HepG2 (cell line): ENCODE measurements around the gene TSPAN8. TPM values are rescaled to one million over a fixed set of nuclear protein-coding genes. Genes with fewer than 3 reads are reported as not detected.

ENCODE experiments used
- ATAC-seq: fragments of 200-7000 bp; cut with Tn5 transposase; 3 replicates; pipeline ENCODE4 v1.9.1; 2020; ENCODE audit warnings: mild to moderate bottlenecking, moderate library complexity
- BruUV-seq: library from RNA; stranded (reverse); fragments of 400-500 nt; replicated peaks from 2 replicates; lab custom pipeline; 2021; lab: Mats Ljungman, UMichigan
- CTCF ChIA-PET: fragments of 300-600 bp; formaldehyde crosslinking; extraction: SDS; loops from one replicate; lab custom pipeline; 2021; ENCODE audit warnings: low total read pairs, inconsistent platforms, low intra/inter-chr PET ratio; lab: Yijun Ruan, JAX
- POLR2A ChIA-PET: fragments of 350-600 bp; sonication (Branson Sonifier 250); formaldehyde crosslinking; loops from one replicate; lab custom pipeline; 2020; ENCODE audit warnings: antibody characterized with exemption, inconsistent platforms; lab: Yijun Ruan, JAX
- DNase-seq: peaks from one replicate; pipeline ENCODE4 v3.0.0-alpha.2; 2015; ENCODE audit warnings: low spot score
- FAIRE-seq: peaks from 3 replicates; lab custom pipeline; 2011; peaks lifted over from hg19 to GRCh38; lab: Jason Lieb, UNC
- H2AFZ ChIP-seq: one replicate; pipeline ENCODE4 v1.6.1; 2011; ENCODE audit warnings: low read length, inconsistent platforms
- H3K27ac ChIP-seq: fragments of 300-600 bp; 3 replicates; pipeline ENCODE4 v1.8.0; 2011; ENCODE audit warnings: mixed run types, mild to moderate bottlenecking, mixed read lengths, low read length, inconsistent platforms; ENCODE audit not compliant: insufficient read depth; ENCODE audit errors: extremely low read length
- H3K27me3 ChIP-seq, 2 experiments: fragments of 200-600 bp in 1 of 2; 2 replicates in 1 of 2; 3 replicates in 1 of 2; pipeline versions ENCODE4 v1.6.0 to v1.8.0; 2011; ENCODE audit warnings: low read length in 2 of 2, mild to moderate bottlenecking in 2 of 2, moderate library complexity in 2 of 2, inconsistent platforms in 1 of 2; ENCODE audit not compliant: insufficient read depth in 2 of 2, control insufficient read depth in 1 of 2
- H3K36me3 ChIP-seq, 2 experiments: fragments of 200-600 bp in 1 of 2; replicated peaks in 1 of 2; 2 replicates in 1 of 2; 3 replicates in 1 of 2; pipeline versions ENCODE4 v1.5.1 to v1.8.0; 2011; ENCODE audit warnings: low read length in 2 of 2, inconsistent platforms in 1 of 2; ENCODE audit not compliant: insufficient read depth in 2 of 2, control insufficient read depth in 1 of 2
- H3K4me1 ChIP-seq: 2 replicates; pipeline ENCODE4 v1.5.1; 2012; ENCODE audit warnings: low read length, inconsistent platforms; ENCODE audit not compliant: insufficient read depth
- H3K4me2 ChIP-seq: 2 replicates; pipeline ENCODE4 v1.6.0; 2011; ENCODE audit warnings: low read depth, low read length, inconsistent platforms
- H3K4me3 ChIP-seq, 3 experiments: fragments of 200-600 bp in 1 of 3; sonication (generic), shearing (Covaris generic) in 1 of 3; replicated peaks in 1 of 3; 2 replicates each; pipeline ENCODE4 v1.5.1; 2011 to 2016; ENCODE audit warnings: low read length in 3 of 3, inconsistent platforms in 2 of 3, low read depth in 2 of 3, mild to moderate bottlenecking in 2 of 3, control low read depth in 1 of 3, mixed read lengths in 1 of 3; ENCODE audit not compliant: insufficient read depth in 1 of 3
- H3K79me2 ChIP-seq: one replicate; pipeline ENCODE4 v1.6.1; 2011; ENCODE audit warnings: low read length, inconsistent platforms; ENCODE audit not compliant: insufficient read depth
- H3K9ac ChIP-seq: 2 replicates; pipeline ENCODE4 v1.6.0; 2011; ENCODE audit warnings: mild to moderate bottlenecking, low read depth, low read length, inconsistent platforms; ENCODE audit not compliant: insufficient read depth
- H3K9me3 ChIP-seq: 2 replicates; pipeline ENCODE4 v1.5.1; 2012; ENCODE audit warnings: mild to moderate bottlenecking, low read length
- H4K20me1 ChIP-seq: 2 replicates; pipeline ENCODE4 v1.6.0; 2011; ENCODE audit warnings: inconsistent platforms, mild to moderate bottlenecking, low read length, moderate library complexity; ENCODE audit not compliant: insufficient read depth
- HNRNPLL ChIP-seq: fragments of 200-400 bp; formaldehyde crosslinking; IDR thresholded peaks from 2 replicates; pipeline ENCODE4 v1.6.1; 2017; ENCODE audit warnings: mild to moderate bottlenecking, low read depth, low read length; ENCODE audit not compliant: poor library complexity, severe bottlenecking
- KLF12 ChIP-seq: sonication (generic); formaldehyde crosslinking; IDR thresholded peaks from 2 replicates; pipeline ENCODE4 v1.4.0; 2020; ENCODE audit warnings: missing genetic modification reagents, borderline replicate concordance
- KMT2B ChIP-seq: IDR thresholded peaks from 2 replicates; pipeline ENCODE4 v1.6.1; 2016; ENCODE audit warnings: missing genetic modification reagents, missing compliant biosample characterization
- PHF21A ChIP-seq: sonication (generic); formaldehyde crosslinking; IDR thresholded peaks from 2 replicates; pipeline ENCODE4 v1.5.0; 2020; ENCODE audit warnings: mild to moderate bottlenecking, missing genetic modification reagents
- PHF8 ChIP-seq: sonication (generic); formaldehyde crosslinking; IDR thresholded peaks from 2 replicates; pipeline ENCODE4 v1.5.0; 2020; ENCODE audit warnings: missing genetic modification reagents
- U2AF2 ChIP-seq: fragments of 200-400 bp; formaldehyde crosslinking; IDR thresholded peaks from 2 replicates; pipeline ENCODE4 v1.6.1; 2017; ENCODE audit warnings: low read depth, mild to moderate bottlenecking, low read length
- ZKSCAN8 ChIP-seq: IDR thresholded peaks from 2 replicates; pipeline ENCODE4 v1.6.1; 2016; ENCODE audit warnings: borderline replicate concordance, missing genetic modification reagents, missing compliant biosample characterization
- ZNF160 ChIP-seq: sonication (generic); formaldehyde crosslinking; IDR thresholded peaks from 2 replicates; pipeline ENCODE4 v1.8.0; 2022; ENCODE audit warnings: mild to moderate bottlenecking, inconsistent platforms, missing genetic modification reagents
- ZNF180 ChIP-seq: sonication (generic); formaldehyde crosslinking; IDR thresholded peaks from 2 replicates; pipeline ENCODE4 v1.4.0; 2020; ENCODE audit warnings: low read depth, missing genetic modification reagents, borderline replicate concordance
- ZNF674 ChIP-seq: sonication (generic); formaldehyde crosslinking; IDR thresholded peaks from 2 replicates; pipeline ENCODE4 v1.5.0; 2020; ENCODE audit warnings: low read depth, mild to moderate bottlenecking, missing genetic modification reagents
- ZNF816 ChIP-seq: sonication (generic); formaldehyde crosslinking; IDR thresholded peaks from 2 replicates; pipeline ENCODE4 v1.8.0; 2022; ENCODE audit warnings: missing genetic modification reagents, mild to moderate bottlenecking, borderline replicate concordance
- WGBS: methylation state at CpG from one replicate; pipeline ENCODE4 v1.1.6; 2017; ENCODE audit warnings: low lambda C conversion rate; 5-methylcytosine and 5-hydroxymethylcytosine counted together
- in situ Hi-C: cut with HindIII; loops from 2 replicates; pipeline ENCODE4 v1.10.0; 2017; ENCODE audit warnings: low pct_unique_long_range_greater_than_20kb; ENCODE audit not compliant: extremely low pct_ligation_motif_present
- intact Hi-C: fragments of 100-400 bp; cut with micrococcal nuclease; formaldehyde crosslinking; loops from one replicate; pipeline ENCODE4 v1.10.0; 2022; ENCODE audit not compliant: unreplicated experiment
- polyA plus RNA-seq, 8 experiments: library from polyadenylated mRNA; depleted of rRNA in 3 of 8; stranded (reverse) in 7 of 8; unstranded in 1 of 8; fragments of >200 nt; fragmentation: Illumina TruSeq in 4 of 8; extraction: Trizol in 4 of 8; gene quantifications; 2 replicates each; pipeline versions ENCODE4 v1.2.1 to v1.2.3, GENCODE V29; 2011 to 2016; ENCODE audit warnings: low read depth in 4 of 8, missing spikeins in 1 of 8, mixed read lengths in 1 of 8; ENCODE audit not compliant: insufficient read depth in 1 of 8
- total RNA-seq, 5 experiments: library from RNA; depleted of rRNA; stranded (reverse); fragments of >200 nt; fragmentation: Illumina TruSeq; extraction: Trizol; gene quantifications; 2 replicates each; pipeline ENCODE4 v1.2.3, GENCODE V29; 2016; ENCODE audit warnings: low read depth in 1 of 5
- TF ChIP-seq, protein P1 (sequence below): sonication (generic); formaldehyde crosslinking; IDR thresholded peaks from 2 replicates; pipeline ENCODE4 v1.4.0; 2020; ENCODE audit warnings: missing genetic modification reagents
- TF ChIP-seq, protein P2 (sequence below): sonication (generic); formaldehyde crosslinking; IDR thresholded peaks from 2 replicates; pipeline ENCODE4 v1.4.0; 2020; ENCODE audit warnings: missing genetic modification reagents
- TF ChIP-seq, protein P3 (sequence below): sonication (generic); formaldehyde crosslinking; IDR thresholded peaks from 2 replicates; pipeline ENCODE4 v1.4.0; 2020; ENCODE audit warnings: missing genetic modification reagents

Gene TSPAN8
- total and polyA plus RNA-seq, 2 of the 13 experiments (the other 11 are each of a cell fraction or from before 2014, with no cell fraction given): 3.4 to 3.9 TPM

- TF ChIP-seq ZKSCAN8 (CRISPR knock-in tag) (no peak), ZNF816 (CRISPR knock-in tag) (no peak), ZNF180 (CRISPR knock-in tag) (no peak), ZNF160 (CRISPR knock-in tag) (no peak), KMT2B (CRISPR knock-in tag) (no peak)
- TF ChIP-seq, all 625 proteins: peak for 0
Observed at GRCh38 chr12:71183846-71184245, 26.0 kb upstream of the TSPAN8 start (continued).

DNA sequence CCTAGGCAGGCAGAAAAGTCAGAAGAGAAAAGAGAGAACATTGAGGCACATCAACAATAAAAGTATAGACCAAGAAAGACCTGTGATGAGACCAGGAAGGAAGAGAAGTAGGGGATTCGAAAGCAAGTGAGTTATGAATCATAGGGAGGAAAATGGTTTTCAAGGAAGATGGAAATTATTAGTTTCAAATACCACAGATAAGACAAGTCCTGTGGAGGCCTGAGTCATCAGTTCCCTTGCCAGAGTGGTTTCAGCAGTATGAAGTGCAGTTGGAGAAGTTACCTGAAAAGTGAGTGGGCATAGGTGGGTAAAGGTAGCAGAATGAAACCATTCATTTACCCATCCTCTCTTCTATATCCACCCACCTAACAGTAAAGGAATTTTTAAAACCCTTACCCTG, 25.2 kb upstream of the TSPAN8 start:
- H3K4me2 ChIP-seq: no peak overlapping the region
- no peaks in the 10 kb centered on the region for H3K27me3 ChIP-seq
- H4K20me1 ChIP-seq: no peaks in the 10 kb centered on the region
- ATAC-seq: no peak
- DNase-seq: no peak
- peaks cover 24% of the 10 kb centered on the region for H3K4me1 ChIP-seq
- intact Hi-C loops (loop anchor here (10.0 kb wide), 1 partner anchor 58 kb away; no protein-coding TSS in a partner anchor), in situ Hi-C loops (no loop called here)
- no peak overlapping the region for H3K27ac ChIP-seq
- ChIA-PET CTCF (no interaction called here), POLR2A (no interaction called here)
- H3K36me3 ChIP-seq: no peaks in the 10 kb centered on the region
- H3K4me3 ChIP-seq: no peak overlapping the region
- WGBS: 21% methylated on average over 1 of the region's 1 CpG
- no TSS peak for BruUV-seq
- no peak overlapping the region for H3K9ac ChIP-seq
- no peaks in the 10 kb centered on the region for H3K79me2 ChIP-seq
- FAIRE-seq: no peak
- H2AFZ ChIP-seq: no peak overlapping the region
- peaks cover 7% of the 10 kb centered on the region; the same call in 1 of the 2 replicates for H3K9me3 ChIP-seq
- TF ChIP-seq HNRNPLL (no peak), ZNF674 (CRISPR knock-in tag) (no peak), PHF8 (CRISPR knock-in tag) (no peak), KLF12 (CRISPR knock-in tag) (no peak), U2AF2 (no peak), PHF21A (CRISPR knock-in tag) (no peak)
- TF ChIP-seq, protein P1, sequence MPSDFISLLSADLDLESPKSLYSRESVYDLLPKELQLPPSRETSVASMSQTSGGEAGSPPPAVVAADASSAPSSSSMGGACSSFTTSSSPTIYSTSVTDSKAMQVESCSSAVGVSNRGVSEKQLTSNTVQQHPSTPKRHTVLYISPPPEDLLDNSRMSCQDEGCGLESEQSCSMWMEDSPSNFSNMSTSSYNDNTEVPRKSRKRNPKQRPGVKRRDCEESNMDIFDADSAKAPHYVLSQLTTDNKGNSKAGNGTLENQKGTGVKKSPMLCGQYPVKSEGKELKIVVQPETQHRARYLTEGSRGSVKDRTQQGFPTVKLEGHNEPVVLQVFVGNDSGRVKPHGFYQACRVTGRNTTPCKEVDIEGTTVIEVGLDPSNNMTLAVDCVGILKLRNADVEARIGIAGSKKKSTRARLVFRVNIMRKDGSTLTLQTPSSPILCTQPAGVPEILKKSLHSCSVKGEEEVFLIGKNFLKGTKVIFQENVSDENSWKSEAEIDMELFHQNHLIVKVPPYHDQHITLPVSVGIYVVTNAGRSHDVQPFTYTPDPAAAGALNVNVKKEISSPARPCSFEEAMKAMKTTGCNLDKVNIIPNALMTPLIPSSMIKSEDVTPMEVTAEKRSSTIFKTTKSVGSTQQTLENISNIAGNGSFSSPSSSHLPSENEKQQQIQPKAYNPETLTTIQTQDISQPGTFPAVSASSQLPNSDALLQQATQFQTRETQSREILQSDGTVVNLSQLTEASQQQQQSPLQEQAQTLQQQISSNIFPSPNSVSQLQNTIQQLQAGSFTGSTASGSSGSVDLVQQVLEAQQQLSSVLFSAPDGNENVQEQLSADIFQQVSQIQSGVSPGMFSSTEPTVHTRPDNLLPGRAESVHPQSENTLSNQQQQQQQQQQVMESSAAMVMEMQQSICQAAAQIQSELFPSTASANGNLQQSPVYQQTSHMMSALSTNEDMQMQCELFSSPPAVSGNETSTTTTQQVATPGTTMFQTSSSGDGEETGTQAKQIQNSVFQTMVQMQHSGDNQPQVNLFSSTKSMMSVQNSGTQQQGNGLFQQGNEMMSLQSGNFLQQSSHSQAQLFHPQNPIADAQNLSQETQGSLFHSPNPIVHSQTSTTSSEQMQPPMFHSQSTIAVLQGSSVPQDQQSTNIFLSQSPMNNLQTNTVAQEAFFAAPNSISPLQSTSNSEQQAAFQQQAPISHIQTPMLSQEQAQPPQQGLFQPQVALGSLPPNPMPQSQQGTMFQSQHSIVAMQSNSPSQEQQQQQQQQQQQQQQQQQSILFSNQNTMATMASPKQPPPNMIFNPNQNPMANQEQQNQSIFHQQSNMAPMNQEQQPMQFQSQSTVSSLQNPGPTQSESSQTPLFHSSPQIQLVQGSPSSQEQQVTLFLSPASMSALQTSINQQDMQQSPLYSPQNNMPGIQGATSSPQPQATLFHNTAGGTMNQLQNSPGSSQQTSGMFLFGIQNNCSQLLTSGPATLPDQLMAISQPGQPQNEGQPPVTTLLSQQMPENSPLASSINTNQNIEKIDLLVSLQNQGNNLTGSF: no peak
- TF ChIP-seq, protein P2, sequence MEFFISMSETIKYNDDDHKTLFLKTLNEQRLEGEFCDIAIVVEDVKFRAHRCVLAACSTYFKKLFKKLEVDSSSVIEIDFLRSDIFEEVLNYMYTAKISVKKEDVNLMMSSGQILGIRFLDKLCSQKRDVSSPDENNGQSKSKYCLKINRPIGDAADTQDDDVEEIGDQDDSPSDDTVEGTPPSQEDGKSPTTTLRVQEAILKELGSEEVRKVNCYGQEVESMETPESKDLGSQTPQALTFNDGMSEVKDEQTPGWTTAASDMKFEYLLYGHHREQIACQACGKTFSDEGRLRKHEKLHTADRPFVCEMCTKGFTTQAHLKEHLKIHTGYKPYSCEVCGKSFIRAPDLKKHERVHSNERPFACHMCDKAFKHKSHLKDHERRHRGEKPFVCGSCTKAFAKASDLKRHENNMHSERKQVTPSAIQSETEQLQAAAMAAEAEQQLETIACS: no peak
- TF ChIP-seq, protein P3, sequence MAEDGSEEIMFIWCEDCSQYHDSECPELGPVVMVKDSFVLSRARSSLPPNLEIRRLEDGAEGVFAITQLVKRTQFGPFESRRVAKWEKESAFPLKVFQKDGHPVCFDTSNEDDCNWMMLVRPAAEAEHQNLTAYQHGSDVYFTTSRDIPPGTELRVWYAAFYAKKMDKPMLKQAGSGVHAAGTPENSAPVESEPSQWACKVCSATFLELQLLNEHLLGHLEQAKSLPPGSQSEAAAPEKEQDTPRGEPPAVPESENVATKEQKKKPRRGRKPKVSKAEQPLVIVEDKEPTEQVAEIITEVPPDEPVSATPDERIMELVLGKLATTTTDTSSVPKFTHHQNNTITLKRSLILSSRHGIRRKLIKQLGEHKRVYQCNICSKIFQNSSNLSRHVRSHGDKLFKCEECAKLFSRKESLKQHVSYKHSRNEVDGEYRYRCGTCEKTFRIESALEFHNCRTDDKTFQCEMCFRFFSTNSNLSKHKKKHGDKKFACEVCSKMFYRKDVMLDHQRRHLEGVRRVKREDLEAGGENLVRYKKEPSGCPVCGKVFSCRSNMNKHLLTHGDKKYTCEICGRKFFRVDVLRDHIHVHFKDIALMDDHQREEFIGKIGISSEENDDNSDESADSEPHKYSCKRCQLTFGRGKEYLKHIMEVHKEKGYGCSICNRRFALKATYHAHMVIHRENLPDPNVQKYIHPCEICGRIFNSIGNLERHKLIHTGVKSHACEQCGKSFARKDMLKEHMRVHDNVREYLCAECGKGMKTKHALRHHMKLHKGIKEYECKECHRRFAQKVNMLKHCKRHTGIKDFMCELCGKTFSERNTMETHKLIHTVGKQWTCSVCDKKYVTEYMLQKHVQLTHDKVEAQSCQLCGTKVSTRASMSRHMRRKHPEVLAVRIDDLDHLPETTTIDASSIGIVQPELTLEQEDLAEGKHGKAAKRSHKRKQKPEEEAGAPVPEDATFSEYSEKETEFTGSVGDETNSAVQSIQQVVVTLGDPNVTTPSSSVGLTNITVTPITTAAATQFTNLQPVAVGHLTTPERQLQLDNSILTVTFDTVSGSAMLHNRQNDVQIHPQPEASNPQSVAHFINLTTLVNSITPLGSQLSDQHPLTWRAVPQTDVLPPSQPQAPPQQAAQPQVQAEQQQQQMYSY: no peak
